DMS114 treated with DMSO at 0.1 percent for 48 hours (cell line): ENCODE results near the gene TBCE.
"Not testable (repeated sequence)": the region's sequence is repeated elsewhere in the genome, so short reads cannot be mapped to it uniquely, and the experiment has no call there.

ENCODE experiments used
- DNase-seq: peaks from one replicate; lab custom pipeline; 2025; ENCODE audit not compliant: unreplicated experiment; lab: John Stamatoyannopoulos, UW

TBCE gene

GRCh38 chr1:235351441-235351840 lies 15.8 kb upstream of the TBCE start:
- DNase-seq, result no peak

- DNase-seq, result no peak
Observed at GRCh38 chr1:235351898-235352297, 15.3 kb upstream of the TBCE start.

GRCh38 chr1:235357485-235358373 lies 9.5 kb upstream of the TBCE start:
- no peak for DNase-seq

GRCh38 chr1:235358899-235359298 lies 8.3 kb upstream of the TBCE start:
- DNase-seq, result no peak

GRCh38 chr1:235364189-235364588 lies 3.0 kb upstream of the TBCE start:
- not testable (repeated sequence) for DNase-seq

GRCh38 chr1:235366286-235366685 lies 941 bp upstream of the TBCE start:
- DNase-seq, result no peak

GRCh38 chr1:235368428-235368827 lies 1.2 kb downstream of the TBCE start:
- no peak for DNase-seq

GRCh38 chr1:235369802-235370201 lies 2.6 kb downstream of the TBCE start:
- no peak for DNase-seq

- DNase-seq, result no peak
Observed at GRCh38 chr1:235375919-235376605, 8.8 kb downstream of the TBCE start.

- not testable (repeated sequence) for DNase-seq
Observed at GRCh38 chr1:235378134-235378735, 11.0 kb downstream of the TBCE start.

GRCh38 chr1:235381955-235382739 lies 14.9 kb downstream of the TBCE start:
- not testable (repeated sequence) for DNase-seq

GRCh38 chr1:235385633-235386032 lies 18.4 kb downstream of the TBCE start:
- DNase-seq, result not testable (repeated sequence)

GRCh38 chr1:235391874-235392273 lies 24.6 kb downstream of the TBCE start:
- no peak for DNase-seq

- no peak for DNase-seq
Observed at GRCh38 chr1:235397733-235398132, 30.5 kb downstream of the TBCE start.

GRCh38 chr1:235399661-235400060 lies 32.4 kb downstream of the TBCE start:
- no peak for DNase-seq

GRCh38 chr1:235401251-235401650 lies 34.0 kb downstream of the TBCE start:
- no peak for DNase-seq

- no peak for DNase-seq
Observed at GRCh38 chr1:235402457-235403200, 35.4 kb downstream of the TBCE start.

- DNase-seq, result no peak
Observed at GRCh38 chr1:235403593-235403992, 36.4 kb downstream of the TBCE start.

- DNase-seq, result no peak
Observed at GRCh38 chr1:235404190-235404589, 37.0 kb downstream of the TBCE start.

GRCh38 chr1:235407419-235407818 lies 40.2 kb downstream of the TBCE start:
- no peak for DNase-seq
